GM12872 (cell line): ENCODE measurements around the gene ITIH6.

Experiments used
- CTCF ChIP-seq: IDR thresholded peaks from 3 replicates; pipeline ENCODE4 v1.5.1; 2011; ENCODE audit warnings: low read depth, mild to moderate bottlenecking, low read length, moderate library complexity; ENCODE audit not compliant: insufficient read depth

The ITIH6 gene

GRCh38 chrX:54812306-54812705 is 14.3 kb upstream of the ITIH6 start:
- TF ChIP-seq CTCF, result no peak

GRCh38 chrX:54811301-54811885 is 13.3 kb upstream of the ITIH6 start:
- no peak for TF ChIP-seq CTCF

- no peak for TF ChIP-seq CTCF
These were observed 12.5 kb upstream of the ITIH6 start for GRCh38 chrX:54810532-54810931.

- no peak for TF ChIP-seq CTCF
These were observed 10.8 kb upstream of the ITIH6 start for GRCh38 chrX:54808605-54809483.

GRCh38 chrX:54808109-54808604 is 10.1 kb upstream of the ITIH6 start:
- no peak for TF ChIP-seq CTCF

- TF ChIP-seq CTCF, result no peak
These were observed 9.6 kb upstream of the ITIH6 start, which contains the start of gene MAGED2 for GRCh38 chrX:54807524-54808108. TSS of gene MAGED2 (plus strand) at chrX:54807745. CDS start at chrX:54809332, 1,587 bp downstream.

GRCh38 chrX:54799046-54799445 is 991 bp upstream of the ITIH6 start:
- no peak for TF ChIP-seq CTCF
